Stimulated activated CD4-positive, alpha-beta T cell treated with anti-CD3 and anti-CD28 coated beads, Interleukin-2, amount 100 ng/mL, for 24 hours (primary cell): ENCODE measurements around the gene VAV3.
"Not testable (repeated sequence)": the region's sequence is repeated elsewhere in the genome, so short reads cannot be mapped to it uniquely, and the experiment has no call there.

Experiments
- DNase-seq, 2 donors: peaks; one replicate each; pipeline ENCODE4 v3.0.0-alpha.2; 2020

The VAV3 gene

DNA sequence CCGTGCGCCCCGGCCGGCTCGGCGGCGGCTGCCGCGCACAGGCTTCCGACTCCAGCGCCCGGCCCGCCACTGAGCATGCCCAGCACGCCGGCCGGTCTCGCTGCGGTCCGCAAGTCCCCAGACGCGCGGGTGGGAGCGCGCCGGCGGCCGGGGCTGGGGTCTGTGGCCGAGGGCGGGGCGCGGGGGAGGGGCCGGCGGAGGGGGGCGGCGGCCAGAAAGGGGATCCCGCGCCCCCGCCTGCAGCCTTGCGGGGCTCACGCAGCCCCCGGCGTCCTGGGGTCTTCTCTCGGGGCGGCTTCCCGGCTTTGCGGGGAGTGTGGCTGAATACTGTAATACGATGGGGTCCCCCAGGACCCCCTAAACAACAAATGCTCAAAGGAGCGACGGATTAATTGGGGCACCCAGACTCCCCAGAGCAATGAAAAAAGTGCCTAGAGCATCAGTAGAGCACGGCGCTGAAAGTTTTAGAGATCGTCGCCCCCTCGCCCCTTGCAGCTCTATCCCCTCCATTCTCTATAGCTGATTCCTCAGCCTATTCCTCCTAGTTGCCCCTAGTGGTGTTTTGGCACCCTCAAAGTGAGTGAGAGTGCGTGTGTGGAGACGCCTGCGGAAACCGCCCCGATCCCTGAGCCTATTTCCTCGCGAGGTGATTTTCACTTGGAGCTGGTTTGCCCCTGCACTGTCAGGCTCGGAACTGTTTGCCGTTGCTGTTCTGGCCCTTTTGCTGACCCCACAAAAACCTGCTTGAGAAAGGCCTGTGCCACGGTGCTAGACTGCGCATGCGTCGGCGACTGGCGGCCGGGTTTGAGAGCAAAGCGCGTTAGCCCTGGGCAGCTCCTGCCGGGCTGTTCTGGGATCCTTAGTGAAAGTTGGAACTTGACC is at the start of gene VAV3:
Gene VAV3 (minus strand): TSS at position 71 of the 882 bp plus-strand sequence. CDS start 311 bp downstream, outside the sequence.
- DNase-seq: peak; percentile 66 to 76

DNA sequence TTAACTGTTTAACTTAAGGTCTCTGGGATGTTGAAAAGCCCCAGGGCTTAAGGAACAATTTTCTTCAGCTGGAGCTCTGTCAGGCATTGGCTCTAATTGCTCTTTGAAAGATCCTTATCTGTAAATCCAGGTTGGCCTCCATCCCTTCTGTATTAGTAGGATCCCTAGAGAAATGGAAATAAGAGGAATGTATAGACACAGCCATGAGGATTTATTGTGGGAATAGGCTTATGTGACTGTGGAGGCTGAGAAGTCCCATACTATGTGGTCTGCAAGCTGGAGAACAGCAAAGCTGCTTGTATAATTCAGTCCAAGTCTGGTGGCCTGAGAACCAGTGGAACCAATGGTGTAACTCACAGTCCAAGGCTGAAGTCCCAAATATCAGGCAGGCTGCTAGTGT is 47.6 kb upstream of the VAV3 start:
- DNase-seq: no peak

DNA sequence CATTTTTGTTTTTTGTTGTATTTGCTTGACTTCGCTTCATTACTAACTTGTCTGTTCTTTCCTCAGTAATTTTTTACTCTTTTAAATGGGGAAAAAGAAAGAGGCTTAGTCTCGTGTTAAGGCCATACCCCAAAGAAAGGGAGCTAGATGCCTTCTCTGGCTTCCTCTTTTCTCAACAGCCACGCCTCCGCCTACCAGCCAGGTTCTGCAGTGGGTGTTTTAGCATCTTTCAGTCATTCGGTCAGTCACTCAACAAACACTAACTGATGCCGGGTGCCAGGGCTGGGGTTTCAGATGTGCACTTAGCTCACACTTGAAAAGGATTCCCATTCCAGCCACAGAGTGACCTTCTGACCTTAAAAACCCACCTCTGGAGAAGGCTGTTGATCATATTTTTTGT is 46.3 kb upstream of the VAV3 start:
- DNase-seq: no peak

GRCh38 chr1:108010581-108010980 is 45.6 kb upstream of the VAV3 start:
- no peak for DNase-seq

DNA sequence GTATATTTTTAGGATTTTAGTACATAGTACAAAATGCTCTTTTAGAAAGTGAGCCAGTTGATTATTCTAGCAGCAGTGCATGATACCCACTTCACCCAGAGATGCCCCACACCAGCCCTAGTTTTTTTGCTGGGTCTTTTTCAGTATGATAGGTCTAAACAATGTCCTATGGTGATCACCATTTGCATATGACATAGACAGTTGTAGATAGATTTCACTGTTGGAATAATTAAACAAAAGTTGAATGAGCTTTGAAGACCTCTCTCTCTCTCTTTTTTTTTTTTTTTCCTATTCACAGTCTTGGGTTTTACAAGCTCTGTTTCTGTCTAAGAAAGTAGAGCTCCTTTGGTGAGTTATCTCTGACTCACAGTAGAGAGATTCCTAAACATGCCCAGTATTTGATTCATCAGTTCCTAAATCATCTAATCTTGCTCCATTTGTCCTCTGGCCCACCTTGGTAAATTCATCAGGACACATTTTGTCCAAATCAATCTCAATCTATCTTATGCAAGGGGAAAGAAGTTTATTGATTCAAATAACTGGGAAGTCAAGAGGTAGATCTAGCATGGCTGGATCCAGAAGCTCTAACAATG is 44.7 kb upstream of the VAV3 start:
- DNase-seq: no peak

DNA sequence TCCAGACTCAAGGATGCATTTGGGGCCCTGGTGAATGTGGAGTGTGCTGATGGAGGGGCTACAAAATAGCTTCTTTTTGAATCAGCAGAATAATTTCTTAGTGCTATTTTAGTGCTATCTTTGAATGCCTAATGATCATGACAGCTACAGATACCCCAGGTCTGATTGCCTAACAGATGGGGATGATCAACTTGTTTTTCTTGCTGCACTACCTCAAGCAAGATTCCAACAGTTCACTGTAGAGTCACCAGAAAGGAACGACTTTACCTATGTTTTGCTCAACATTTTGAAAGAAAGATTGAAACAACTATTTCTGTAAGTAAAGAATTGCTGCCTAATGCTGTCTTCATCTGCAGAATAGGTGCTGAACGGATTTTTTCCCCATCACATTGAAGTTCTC is 42.6 kb upstream of the VAV3 start:
- DNase-seq: no peak

DNA sequence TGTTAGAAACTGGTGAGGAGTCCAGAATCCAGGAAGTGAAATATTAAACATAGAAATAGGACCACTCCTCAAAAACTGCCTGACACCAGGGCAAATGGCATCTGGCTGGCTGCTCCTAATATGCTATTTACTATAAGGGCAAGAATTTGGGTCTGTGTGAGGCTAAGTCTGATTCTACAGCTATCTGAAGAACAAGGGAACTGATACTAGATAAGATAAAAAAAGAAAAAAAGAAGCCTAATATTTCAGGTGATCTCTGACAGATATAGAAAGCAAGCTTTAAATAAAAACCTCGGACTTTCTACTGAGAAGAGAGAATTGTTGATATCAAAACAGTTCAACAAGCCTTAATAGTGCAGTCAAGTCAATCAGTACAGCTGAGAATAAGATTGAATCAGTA is 42.1 kb upstream of the VAV3 start:
- DNase-seq: no peak

- DNase-seq: not testable (repeated sequence)
Measured at GRCh38 chr1:108004919-108005318, 39.9 kb upstream of the VAV3 start.

DNA sequence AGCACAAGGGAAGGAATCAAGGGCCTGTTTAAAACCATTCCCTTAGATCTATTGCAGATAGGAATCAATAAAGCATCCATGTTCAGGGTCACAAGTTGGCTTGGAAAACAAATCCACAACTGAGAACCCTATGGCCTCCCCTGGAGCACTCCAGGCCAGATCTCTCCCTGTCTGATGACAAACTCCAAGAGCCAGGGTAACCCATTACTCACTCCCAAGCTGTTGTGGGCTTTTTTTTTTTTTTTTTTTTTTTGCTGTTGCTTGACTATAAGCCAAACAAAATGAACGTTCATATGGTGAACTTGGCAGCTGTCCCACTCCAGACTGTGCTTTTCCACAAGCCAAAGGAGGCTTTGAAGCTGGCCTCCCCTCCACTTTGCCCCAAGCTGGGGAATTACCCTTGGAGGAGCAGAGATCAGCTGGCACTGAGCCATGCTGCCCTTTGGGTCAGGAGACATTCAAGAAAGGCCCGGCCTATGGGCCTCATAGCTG is 35.7 kb upstream of the VAV3 start:
- no peak for DNase-seq

DNA sequence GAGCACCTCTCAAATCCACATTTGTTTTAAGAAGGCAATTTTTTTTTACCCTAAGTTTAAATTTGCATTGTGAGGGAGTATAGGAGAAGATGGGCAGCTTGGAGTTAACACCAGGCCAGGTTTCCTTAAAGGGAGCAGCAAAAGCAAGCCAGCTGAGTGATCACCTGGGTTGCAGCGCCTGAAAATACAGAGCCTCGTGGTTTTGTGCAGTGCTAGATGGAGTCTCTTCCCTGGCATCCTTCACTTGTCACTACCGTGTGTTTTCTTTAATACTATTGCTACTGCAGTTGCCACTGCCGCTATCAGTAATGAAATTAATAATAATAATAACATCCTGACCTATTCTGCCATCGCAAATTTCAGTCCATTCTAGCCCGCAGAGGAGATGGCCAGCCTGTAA is 35.2 kb upstream of the VAV3 start:
- no peak for DNase-seq

DNA sequence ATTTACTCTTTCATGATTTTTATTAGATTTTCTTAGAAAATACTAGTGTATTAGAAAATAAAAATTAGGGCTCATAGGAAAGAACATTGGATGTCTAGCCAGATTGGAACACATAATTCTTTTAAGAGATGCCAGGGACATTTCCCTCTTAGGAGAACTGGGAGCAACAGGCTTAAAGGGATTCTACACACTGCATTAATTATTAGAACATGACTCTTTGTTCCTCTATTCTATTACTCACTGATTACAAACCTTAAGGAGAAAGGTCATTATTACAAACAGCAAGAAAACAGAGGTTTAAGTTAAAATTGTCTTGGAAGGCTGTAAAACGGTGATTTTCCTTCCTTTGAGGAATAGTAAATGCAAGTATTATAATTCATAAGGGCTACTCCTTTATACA is 32.9 kb upstream of the VAV3 start:
- DNase-seq: no peak

GRCh38 chr1:107993920-107994319 is 28.9 kb upstream of the VAV3 start:
- no peak for DNase-seq

GRCh38 chr1:107992347-107992746 is 27.4 kb upstream of the VAV3 start:
- DNase-seq: no peak

DNA sequence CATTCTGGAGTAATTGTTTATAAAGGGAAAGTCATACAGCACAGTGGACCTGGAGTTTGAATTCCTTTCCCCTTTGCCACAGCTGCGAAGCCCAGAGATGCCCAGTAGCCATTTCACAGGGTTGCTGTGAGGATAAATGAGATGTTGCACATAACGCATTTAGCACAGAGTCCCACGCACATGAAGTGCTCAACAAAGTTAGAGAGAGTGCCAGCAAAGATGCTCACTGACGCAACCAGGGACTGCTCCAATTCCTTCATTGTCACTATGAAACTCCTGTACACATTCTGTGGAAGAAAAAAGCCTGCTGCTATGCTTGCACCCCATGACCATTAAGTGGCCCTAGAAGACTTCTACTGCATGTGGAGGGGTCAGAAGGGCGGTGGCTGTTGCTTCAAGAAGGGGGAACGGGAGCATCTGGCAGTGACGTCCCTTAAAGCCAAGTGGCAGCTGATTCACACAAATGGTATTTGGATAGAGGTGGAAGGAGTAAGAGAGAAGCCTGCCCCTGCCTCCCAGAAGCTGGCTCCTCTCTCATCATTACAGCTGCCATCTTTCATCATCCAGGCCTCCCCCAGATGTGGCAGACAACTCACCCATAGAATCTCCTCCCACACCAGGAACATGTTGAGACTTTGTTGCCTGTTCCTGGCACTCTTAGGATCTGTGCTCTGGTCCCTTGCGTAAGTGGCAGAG is 26.5 kb upstream of the VAV3 start:
- DNase-seq: no peak

- DNase-seq: no peak
Measured at GRCh38 chr1:107990606-107991005, 25.6 kb upstream of the VAV3 start.

GRCh38 chr1:107981277-107981676 is 16.3 kb upstream of the VAV3 start:
- no peak for DNase-seq

- DNase-seq: no peak
Measured at GRCh38 chr1:107979926-107980325, 14.9 kb upstream of the VAV3 start.

DNA sequence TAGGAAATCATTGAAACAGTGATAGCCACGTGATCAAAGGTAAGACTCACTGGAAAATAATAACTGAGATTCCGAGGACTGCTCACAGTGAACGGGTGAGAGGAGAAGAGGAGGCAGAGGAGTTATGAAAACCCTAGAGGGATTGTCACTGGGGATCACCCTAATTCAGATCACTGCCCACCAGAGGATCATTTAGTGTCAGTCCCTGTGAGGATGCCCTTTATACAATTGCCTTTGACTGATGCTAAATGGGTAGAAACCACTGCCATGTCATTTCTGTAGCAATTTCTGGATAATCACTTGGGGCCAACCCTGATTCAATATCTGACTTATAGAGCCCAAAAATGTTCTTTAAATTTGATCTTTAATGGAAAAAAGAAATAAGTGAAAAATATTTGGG is 14.1 kb upstream of the VAV3 start:
- DNase-seq: no peak

DNA sequence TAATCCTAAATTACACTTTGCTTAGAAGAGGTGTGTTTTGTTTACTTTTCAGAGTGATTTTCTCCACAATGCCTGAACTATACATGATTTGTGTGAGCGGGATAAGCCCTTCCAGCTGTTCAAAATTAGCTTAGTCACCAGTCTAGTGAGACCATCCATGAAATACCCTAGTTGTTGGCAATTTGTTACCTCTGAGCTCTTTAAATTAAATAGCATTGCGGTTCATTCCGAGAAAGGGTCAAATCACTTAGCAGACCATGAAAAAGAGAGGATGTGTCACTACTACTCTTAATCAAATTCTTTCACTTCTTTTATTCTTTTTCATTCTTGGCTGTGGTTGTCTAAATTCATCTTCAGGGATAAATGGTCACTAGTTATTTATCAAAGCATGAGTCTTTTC is 11.9 kb upstream of the VAV3 start:
- no peak for DNase-seq

- DNase-seq: peak; percentile 18 to 36
Measured at GRCh38 chr1:107976431-107976830, 11.5 kb upstream of the VAV3 start.

DNA sequence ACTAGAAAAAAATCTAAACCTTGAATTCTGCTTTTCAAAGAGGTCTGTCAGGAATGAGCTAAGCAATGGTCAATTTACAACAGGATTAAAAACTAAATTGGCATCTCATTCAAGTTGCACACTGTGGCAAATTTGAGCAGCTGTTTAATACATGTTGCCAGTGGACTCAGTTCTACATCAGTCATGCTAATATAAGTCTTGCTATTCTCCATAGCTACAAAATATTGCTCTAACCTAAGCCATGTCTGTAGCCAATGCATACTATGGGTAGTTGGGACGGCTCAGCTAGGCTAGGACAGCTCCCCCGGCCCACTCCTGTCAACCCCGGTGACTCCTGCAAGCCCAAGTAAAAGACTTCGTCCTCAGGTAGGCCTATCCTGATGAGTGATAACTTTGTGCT is 10.9 kb upstream of the VAV3 start:
- DNase-seq: no peak

DNA sequence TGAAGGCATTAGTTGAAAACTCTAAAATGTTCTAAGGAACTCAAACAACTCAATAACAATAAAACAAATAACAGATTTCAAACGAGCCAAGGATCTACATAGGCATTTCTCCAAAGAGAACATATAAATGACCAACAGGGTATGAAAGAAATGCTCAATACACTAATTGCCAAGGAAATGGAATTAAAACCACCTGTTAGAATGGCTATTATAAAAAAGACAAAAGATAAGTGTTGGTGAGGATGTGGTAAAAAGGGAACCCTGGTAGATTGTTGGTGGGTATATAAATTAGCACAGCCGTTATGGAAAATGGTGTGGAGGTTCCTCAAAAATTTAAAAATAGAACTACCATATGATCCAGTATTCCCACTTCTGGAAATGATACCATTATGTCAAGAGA is 9.1 kb upstream of the VAV3 start:
- no peak for DNase-seq

DNA sequence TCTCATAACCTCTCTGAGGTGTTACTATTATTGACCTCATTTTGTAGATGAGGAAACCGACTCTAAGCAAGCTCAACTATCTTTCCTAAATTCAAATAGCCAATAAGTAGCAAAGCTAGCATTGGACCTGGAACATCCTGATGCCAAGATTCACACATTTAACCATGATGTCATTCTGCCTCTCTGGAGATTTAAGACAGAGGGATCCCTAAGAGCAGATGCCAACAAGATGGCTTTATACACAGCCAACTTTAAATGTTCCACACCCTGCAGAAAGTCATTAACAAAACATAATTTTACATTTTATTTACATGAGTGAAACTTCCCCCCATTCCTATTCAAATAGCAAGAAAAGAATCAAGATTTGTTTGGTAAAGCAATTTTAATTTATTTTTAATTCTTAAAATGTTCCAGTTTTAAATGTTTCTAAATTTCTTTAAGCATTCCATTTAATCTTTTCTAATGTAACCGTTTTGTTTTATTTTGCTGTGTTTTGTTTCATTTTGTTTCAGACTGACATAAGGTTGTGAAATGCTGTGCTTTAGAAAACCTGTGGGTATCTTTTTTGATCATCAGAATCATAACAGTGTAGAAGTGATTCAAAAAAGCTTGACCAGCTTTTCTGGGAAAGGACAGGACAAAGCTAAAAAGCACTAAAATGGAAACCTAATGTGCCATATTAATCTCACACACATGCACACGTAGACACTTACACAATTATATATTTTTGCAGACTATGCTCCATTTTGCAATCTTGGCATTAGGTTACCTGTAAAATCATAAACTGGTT is 7.6 kb upstream of the VAV3 start:
- no peak for DNase-seq
